GM19397 (cell line): ENCODE measurements around the gene CGNL1.

Source experiments
- ATAC-seq: cut with Tn5 transposase; IDR thresholded peaks from one replicate; pipeline ENCODE4 v1.9.1; 2021; ENCODE audit warnings: mild to moderate bottlenecking, moderate library complexity; ENCODE audit not compliant: unreplicated experiment

Gene CGNL1

DNA sequence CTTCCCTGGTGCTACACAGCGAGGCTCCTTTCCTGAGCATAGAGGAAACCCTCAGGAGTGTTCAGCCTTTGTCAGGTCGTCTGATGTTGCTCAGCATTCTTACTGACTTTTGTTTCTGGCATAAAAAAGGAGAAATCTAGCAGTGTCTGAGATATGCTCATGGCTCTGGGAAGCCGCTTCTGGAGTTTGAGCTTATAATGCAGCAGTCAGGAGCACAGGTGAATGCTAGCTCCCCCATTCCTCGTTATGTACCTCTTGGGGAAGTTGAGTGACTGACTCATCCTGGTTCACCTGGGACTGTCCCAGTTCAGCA lies 166.2 kb downstream of the CGNL1 start:
- no peak for ATAC-seq

DNA sequence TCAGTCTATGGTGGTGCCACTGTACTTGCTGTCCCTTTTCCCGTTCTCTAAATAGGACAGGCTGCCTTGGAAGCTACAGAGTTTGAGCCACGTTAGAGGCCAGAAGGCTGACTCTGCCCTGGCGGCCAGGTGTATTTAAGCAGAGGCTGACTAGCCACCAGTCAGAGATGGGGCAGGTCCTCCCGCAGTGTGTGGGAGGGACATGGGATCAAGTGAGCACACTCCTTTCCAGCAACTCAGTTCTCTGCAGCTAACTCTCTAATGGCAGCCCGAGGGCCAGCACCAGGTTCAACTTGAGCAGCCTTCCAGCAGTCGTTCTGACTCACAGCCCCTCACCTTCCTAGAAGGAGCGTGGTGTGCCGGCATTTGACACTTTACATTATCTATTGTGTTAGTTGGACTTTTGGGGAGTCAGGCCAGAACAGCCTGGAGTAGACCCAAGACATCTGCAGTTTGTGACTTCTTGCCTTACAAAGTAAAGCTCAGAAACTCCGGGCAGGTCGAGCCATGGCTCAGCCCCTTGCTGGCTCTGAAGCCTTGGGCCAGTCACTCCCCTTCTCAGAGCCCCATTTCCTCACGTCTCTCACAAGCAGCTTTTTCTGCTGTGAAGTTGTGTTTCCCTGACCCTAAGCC lies 168.7 kb downstream of the CGNL1 start:
- no peak for ATAC-seq

DNA sequence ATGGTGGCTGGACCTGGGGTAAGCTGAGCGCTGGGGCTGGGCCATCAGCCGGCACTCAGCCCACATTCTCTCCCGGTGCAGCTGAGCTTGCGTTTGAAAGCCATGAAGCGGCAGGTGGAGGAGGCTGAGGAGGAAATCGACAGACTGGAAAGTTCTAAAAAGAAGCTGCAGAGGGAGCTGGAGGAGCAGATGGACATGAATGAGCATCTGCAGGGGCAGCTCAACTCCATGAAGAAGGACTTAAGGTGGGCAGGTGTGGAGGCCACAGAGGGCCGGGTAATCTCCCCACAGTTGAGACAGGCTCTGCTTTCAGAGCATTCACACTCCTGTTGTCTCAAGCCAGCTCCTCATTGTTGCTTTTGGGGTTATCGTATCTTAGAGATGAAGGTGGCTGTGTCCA lies 169.7 kb downstream of the CGNL1 start:
- ATAC-seq: no peak

DNA sequence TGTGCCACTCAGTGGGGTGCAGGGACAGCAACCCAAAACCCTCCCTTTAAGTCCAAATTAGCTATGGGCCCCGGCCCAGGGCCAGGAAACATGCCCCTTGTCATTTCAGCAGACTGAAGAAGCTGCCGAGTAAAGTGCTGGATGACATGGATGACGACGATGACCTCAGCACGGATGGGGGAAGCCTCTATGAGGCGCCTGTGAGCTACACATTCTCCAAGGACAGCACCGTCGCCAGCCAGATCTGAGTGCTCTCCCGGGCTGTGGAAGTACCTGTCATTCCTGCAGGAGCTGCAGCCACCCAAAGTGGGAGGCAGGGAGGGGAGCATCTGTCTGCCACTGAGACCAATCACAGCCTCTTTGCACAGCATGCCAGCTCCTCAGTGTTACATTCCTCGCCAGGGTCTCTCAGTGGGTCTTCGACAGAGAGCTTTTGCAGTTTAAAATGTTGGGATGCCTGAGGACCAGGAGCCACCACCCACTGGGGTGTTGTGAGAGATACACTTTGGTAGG lies 171.0 kb downstream of the CGNL1 start:
- ATAC-seq: no peak

DNA sequence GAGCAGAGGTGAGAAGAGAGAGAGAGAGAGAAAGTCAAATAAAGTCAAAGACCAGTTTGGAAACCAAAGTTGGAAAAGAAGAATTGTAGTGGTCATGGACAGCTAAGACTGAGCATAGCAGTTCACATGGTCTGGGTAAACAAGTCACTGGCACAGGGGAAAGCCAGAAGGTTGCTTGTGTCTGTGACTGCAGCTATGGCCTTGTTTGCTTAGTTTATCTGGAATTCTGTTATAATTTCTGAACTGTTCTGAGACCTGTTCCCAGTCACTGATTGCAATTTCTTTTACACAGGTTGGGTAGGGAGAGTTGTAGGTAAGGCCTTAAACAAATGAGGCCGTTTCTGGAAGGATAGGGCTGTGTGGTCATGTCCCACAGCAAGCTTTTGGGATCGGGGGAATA lies 172.0 kb downstream of the CGNL1 start:
- ATAC-seq: no peak

DNA sequence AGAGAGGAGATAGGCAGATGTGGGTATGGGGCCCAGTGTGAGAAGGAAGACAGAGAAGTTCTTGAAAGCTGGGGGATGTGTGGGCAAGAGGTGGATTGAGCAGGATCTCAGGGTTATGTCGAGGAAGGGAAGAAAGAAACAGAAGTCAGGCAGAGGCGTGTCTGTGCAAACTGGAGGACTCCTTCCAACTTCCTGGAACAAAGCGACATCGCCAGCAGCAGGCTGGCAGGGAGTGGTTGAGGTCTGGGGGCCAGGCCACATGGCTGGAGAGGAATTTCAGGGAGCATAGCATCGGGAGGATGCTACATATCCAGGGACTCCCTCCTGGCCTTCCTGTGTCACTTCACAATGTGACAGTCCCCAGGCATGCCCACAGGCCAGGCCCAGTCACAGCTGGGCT lies 172.5 kb downstream of the CGNL1 start:
- ATAC-seq: no peak

DNA sequence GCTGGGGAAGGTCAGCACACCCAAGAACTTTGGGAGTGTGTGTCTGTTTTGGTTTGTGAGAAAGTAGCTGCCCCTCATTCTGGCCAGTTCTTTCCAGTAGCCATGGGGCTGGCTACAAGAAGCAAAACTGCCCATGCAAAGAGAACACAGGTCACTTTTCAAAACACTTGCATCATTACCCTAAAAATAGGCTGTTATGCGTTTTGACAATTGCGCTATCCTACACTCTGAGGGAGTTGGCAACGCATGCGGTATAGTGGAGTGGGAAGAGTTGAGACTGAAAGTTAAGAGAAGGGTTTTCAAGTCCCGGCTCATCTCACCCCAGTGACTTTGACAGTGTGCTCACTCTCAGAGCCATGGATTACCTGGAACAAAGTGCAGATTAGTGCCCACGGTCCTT lies 173.6 kb downstream of the CGNL1 start:
- no peak for ATAC-seq

DNA sequence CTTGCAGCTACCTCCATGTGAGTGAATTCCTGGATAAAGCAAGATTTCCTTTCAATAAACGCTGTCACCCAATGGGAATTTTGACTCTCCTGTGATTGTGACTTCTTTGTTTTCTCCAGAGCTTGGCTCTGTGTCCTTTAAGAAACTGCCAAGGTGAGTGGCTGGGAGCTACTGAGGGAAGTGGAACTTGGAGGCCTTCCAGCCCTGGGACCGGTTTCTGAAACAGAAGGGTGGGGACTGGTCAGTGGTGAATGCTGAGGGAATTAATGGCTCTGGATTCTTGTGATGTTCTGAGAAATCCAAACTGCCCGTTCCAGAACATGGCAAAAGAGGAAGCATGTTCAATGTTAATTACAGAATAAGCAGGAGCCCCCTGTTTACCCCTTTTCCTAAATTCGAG lies 174.3 kb downstream of the CGNL1 start:
- no peak for ATAC-seq

DNA sequence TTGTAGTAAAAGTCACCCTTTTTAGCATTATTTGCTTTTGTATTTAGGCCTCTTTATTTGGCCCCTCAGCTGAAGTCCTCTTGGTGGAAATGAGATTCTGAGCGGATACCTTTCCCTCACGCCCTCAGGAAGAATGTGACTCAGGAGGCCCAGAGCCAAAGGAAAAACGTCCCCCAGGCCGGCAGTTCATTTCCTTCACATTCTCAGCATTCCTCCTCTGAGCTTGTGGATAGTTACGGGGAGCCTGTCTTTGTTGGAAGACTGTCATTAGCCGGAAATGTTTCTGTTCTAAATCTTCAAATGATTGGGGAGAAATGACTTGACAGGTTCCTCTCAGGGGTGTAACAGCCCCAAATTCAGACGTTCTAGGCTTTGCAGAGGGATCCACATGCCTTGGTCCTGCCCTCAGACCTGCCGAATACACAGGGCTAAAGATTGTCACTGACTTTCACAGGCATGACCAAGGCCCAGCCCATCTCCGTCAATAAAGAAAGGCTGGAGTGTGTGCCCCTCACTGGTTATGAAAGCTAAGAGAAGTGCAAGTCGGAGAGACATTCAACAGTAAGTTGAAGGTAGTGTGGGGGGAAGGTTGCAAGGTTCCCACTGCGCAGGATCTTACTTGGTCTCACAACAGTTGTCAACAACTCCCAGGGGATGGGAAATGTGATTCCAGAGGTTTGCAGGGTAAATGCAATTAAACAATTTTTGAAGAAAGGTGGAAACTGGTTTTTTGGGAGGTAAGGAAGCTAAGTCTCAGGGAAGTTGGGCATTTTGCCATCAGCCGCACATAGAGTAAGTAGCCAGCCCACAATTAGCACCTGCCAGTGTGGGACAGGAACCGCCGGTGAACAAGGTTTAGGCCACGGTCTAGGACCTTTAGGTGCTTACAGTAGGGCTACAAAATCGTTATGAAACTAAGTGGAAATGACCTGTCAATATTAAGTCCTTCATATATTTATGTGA lies 175.7 kb downstream of the CGNL1 start:
- ATAC-seq: no peak

DNA sequence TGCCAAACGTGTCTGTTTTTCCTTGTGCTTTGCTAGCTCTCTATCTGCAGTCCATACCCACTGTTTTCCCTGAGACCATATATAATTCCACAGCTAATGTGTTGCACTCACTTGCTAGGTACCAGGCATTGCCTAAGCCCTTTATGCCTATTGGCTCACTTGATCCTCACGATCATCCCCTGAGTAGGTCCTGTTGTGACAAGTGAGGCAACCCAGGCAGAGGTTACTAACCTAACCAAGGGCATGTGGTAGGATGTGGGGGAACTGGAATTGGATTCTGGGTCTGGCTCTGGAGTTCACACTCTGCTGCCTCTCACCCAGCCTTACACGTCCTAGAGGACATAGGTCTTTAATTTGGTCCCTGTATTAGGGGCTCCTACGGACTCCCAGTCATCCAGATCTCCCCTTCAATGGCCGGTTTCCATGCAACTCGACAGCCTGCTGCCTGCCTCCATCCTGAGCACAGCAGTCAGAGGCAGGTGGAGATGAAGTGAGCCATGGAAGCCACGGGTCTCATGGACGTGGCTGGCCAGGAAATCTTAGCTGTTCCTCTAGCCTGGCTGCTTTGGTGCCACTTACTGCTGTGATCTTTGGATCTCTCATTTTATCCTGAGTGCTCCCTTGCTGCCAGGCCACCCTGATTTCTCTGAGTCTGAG lies 176.5 kb downstream of the CGNL1 start:
- no peak for ATAC-seq

DNA sequence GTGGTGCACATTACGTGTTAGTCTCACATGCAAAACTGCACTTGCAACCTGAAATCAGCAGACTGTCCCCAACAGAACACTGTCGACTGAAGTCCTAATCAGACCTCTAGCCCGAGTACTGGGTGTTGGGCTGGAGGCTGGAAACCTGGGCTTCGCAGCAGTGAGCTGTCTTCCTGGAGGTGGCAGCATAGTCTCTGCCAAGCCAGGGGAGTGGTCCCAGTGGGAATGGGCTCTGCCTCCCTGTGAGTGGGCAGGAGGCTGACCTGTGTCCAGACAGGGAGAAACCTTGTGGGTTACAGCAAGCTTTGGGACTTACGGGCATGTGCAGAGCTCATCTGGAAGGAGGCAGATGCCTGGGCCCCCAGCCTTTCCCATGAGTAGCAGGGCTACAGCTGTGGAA lies 177.2 kb downstream of the CGNL1 start:
- no peak for ATAC-seq

DNA sequence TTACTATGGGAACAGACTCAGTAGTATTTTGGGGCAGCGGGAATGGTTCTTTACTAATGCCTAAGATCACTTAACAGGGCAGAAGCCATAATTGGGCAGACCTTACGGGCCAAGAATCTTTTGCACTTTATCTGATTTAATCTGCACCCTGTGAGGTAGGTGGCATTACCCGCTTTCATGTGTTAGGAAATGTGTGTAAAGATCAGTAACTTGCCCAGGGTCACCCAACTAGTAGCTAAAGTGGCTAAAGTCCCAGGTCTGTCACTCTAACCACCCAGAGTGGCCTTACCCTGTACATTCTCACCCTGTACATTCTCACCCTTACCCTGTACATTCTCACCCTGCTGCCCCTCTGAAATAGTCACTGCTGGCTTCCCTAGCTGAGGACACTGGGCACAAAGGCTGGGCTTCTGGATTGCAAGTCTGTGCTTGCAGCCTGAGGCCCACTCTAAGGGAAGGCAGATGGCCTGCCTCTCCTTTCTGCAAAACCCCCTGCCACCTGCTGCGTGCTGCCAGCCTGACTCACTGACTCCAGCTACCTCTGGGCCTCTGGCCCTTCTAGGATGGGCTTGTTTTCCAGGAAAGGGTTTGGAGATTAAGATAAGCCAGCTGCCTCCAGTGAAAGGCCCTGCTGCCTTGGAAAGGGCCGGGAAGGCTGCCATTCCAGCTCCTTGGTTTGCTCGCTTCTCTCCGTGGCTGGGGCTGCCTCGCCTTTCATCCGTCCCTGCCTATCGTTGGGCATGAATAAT lies 177.9 kb downstream of the CGNL1 start:
- ATAC-seq: no peak

DNA sequence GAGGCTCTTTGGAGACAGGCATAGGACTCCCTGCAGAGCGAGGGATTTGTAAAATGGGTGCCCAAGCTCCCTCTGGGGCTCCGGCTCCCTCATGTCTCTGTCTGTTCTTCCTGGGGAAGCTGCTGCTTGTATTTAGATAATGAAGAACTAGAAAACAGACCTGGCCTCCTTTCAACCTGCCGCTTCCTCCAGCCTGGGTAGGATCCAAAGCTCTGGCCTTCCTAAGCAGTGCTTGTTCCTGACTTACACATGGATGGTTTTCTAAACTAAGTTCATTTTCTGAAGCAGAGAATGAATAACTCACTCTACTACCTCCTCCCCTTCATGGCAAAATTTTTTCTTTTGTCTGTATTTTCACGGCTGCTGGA lies 178.5 kb downstream of the CGNL1 start:
- no peak for ATAC-seq

DNA sequence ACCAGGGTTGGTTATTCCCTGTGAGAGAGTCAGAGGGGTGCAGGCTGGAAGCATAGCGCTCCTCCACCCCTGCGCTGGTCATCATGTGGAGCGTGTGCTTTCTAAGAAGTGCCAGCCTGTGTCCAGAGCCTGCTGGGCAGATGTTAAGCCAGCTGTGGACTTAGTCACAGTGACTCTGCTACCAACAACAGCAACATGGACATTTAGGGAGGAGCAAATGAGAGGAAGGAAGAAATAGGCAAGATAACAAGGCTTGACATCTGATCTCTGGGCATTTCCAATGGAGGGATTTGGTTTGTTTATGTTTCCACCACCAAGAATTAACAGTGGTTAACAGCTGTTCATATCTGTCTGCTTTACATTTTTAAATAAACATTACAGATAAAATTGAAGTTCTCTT lies 179.0 kb downstream of the CGNL1 start:
- no peak for ATAC-seq

DNA sequence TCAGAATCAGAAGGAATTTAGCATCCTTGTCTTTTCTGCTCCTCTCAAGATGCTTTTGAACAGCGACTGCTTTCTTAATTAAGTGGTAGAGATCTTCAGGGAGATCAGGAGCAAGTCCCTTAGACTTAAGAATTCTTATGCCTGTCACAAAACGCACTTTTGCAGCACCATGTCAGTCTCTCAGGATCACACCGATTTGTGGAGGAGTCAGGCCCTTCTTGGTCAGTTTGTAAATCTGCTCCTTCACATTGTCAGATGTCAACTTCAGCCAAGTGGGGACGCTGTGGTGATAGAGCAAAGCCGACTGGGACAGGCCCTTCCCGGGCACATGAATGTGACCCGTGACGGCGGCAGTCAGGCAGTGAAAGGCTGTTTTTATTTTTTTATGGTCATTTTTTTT lies 179.7 kb downstream of the CGNL1 start:
- ATAC-seq: no peak

DNA sequence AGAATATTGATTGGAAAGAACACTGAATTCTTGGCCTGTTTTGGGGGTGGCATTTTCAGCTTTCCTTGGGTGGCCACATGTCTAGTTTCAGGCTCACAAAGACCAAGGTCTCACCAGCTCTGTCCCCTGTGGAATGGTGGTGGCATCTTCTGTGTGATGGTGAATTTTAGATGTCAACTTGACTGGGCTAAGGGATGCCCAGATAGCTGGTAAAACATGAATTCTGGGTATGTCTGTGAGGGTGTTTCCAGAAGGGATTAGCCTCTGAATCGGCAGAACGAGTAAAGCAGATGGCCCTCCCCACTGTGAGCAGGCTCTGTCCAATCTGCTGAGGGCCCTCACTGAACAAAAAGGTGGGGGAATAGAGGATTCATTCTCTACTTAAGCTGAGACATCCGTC lies 181.0 kb downstream of the CGNL1 start:
- ATAC-seq: no peak

DNA sequence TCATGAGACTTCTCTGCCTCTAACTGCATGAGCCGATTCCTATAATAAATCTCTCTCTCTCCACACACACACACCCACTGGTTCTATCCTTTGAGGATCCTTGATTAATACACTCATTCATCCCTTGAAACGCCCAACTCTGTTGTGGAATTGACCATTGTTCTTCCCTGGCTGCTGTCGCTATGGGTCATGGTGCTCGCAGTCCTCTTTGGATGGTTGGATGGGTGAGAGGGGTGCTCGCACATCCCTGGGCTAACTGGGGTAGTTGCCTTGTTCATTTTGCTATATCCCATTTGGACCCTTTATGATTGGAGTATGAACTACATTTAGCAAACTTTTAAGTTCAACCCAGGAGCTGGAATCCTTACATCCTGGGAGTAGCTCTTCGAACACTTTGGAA lies 181.5 kb downstream of the CGNL1 start:
- no peak for ATAC-seq

DNA sequence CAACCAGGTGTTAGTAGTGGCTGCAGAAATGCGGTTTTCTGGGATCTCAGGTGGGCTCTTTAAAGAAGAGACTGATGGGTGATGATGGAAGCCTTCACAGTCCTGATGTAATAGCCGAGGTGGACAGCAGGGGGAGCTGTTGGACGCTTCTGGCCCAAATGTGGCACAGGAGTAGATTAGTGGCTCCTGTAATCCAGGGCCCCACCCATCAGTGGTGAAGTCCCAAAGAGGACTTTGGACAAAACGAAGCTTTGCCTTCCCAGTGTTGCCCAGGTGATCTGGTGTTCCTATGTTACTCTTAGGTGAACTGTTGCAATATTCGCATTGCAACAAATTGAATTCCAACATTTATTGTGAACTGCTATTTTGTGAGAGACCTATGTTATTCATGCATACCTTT lies 183.6 kb downstream of the CGNL1 start:
- no peak for ATAC-seq

DNA sequence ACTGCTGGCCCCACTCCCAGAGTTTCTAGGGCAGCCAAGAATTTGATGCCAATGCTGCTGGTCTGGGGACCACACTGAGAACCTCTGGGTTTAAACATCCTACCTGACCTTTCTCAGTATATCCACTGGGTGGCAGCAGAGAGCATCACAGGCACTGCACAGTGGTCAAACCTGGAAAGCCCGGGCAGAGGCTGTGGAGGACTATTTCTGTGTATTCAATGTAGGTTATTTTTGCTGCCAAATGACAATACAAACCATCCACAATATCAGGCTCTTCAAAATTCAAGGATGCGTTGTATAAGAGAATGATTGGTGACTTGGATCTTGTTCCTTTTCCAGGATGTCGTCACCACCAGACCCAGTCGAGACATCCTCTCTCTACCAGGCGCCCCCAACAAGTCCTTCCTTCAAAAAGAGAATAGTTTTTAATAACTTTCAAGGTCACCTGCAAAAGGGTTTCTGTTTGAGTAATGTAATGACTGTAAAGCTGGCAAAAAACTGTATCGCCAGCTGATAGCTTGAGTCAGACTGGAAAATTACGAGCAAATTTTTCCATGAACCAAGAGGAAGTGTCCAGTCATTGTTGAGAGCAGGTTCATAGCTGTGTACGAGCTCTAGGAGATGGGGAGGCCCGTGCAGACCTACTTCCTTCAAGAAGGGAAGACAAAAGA lies 184.9 kb downstream of the CGNL1 start:
- peak; percentile 79 for ATAC-seq

DNA sequence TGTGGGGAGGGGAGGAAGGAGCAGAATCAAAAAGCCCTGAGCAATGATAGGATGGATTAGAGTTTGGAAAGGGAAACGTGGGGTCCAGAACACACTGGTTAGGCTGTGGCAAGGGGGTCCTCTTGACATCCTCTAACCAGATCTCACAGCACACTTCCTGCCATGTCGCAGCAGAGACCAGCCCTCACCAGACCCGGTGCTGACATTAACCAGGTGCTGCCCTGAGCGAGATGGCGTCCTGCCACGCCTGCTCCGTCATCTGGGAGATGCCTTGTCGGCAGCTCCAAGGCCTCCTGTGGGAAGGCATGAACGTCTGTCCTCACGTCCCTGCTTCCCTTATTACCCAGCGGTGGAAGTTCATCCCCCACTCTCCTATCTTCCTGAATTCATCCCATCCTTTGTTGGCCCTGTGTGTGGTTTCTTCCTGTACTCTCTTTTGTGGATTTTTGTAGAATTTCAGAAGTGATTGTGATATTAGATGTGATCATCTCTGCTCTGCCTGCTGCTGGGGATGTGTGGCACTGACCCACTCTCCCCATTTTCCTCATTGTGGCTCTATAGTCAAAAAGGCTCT lies 186.0 kb downstream of the CGNL1 start:
- ATAC-seq: no peak
